Stimulated activated CD4-positive, alpha-beta T cell treated with anti-CD3 and anti-CD28 coated beads, Interleukin-12 subunit alpha, Interleukin-12 subunit beta, amount 100 ng/mL, for 48 hours (primary cell): Measurements from ENCODE around the gene TMTC3.

Experiments used
- DNase-seq, 3 donors: peaks; one replicate each; pipeline ENCODE4 v3.0.0-alpha.2; 2020; ENCODE audit warnings: low read depth in 2 of 3, low spot score in 1 of 3

The TMTC3 gene

DNA sequence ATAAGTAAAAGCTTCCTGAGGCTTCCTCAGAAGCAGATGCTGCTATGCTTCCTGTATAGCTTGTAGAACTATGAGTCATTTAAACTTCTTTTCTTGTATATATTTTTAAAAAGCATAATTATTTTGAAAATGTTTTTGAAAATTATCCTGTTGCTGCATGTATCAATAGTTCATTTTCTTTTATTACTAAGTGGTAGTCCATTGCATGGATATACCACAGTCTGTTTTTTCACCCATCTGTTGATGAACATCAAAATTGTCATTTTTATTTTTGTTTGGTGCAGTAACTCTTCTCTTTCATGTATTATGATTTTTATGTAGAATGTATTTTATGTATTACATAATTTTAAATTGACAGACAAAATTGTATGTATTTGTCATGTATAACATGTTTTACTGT, 81.4 kb downstream of the TMTC3 start:
- DNase-seq = no peak

DNA sequence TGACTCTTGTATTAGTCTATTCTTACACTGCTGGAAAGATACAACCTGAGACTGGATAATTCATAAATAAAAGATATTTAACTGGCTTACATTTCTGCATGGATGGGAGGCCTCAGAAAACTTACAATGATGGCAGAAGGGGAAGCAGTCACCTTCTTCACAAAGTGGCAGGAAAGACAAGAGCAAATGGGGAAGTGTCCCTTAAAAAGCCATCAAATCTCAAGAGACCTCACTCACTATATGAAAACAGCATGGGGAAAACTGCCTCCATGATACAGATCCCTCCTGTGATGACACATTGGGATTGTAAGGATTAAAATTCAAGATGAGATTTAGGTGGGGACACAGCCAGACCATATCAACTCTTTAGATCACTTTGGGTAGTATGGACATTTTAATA, 83.7 kb downstream of the TMTC3 start:
- no peak for DNase-seq

DNA sequence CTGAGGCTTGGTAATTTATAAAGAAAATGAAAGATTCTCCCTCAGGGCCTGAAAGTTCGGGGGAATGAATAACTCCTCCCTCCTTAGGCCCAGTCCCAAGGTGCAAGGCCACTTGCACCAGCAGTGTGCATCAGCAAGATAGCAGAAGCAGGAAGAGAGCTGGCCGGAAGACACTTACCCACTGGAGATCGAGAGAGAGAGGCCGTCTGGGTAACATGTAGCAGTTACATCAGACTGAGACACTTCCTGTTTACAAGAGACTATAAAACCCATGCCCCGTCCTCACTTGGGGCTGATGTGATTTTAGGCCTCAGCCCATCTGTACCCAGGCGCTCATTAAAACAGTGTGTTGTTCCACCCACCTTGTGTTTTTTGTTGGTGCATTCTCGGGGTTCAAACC, 85.2 kb downstream of the TMTC3 start:
- no peak for DNase-seq

DNA sequence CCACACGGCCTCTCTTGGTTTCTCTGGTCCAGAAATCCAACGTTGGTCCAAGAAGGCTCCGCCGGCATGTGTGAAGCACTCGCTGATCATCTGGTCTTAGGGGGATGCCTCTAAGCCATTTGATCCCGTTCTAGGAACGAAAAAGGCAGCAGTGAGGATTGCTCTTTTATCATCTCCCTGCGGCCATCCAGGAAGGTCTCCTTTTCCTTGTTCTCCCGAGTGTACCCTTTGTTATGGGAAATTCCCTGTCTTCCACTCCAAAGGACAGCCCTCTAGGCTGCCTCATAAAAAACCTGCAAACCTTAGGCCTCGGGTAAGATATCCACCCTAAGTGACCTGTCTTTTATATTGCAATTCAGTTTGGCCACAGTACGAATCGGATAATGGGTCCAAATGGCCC, 85.8 kb downstream of the TMTC3 start:
- DNase-seq = no peak

DNA sequence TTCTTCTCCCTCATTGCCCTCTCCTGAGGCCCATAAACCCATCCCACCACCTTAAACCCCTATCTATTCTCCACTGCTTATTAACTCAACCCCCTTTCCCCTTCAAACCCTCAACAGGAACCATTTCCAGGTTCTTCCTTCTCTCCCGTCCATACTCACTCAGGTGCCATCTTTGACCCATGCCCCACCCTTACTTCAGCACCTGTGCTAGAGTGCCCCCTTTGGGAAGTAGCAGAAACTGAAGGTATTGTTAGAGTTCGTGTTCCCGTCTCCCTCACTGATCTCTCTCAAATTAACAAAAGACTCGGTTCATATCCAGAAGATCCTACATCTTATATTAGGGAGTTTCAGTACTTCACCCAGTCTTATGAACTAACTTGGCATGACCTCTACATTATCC, 86.6 kb downstream of the TMTC3 start:
- no peak for DNase-seq

DNA sequence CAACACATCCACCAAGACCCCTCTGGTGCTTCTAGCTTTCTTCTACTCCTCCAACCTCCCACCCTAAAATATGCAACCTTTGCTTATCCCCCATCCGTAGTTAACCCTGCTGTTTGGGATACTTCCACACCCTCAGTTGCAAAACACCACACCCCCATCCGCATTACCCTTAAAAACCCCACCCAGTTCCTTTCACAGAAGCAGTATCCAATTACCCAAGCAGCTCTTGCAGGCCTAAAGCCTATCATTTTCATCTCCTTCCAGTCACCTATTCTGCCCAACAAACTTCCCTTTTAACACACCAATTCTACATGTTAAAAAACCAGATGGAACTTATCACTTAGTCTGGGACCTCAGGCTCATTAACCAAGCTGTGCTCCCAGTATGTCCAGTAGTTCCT, 88.2 kb downstream of the TMTC3 start:
- DNase-seq = no peak

DNA sequence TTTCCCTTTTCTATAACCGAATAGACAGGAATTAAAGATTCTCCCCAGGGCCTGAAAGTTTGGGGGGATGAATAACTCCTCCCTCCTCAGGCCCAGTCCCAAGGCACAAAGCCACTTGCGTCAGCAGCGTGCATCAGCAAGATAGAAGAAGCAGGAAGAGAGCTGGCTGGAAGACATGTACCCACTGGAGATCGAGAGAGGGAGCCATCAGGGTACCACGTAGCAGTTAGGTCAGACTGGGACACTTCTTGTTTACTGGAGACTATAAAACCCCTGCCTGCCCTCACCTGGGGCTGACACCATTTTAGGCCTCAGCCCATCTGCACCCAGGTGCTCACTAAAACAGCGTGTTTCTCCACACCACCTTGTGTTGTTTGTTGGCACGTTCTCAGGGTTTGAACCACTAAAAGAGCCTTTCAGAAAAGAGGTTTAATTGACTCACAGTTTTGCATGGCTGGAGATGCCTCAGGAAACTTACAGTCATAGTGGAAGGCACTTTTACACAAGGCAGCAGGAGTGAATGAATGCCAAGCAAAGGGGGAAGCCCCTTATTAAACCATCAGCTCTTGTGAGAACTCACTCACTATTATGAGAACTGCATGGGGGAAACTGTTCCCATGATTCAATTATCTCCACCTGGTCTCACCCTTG, 93.2 kb downstream of the TMTC3 start:
- DNase-seq = peak in 2 of 3 donors; percentile 6 to 13

DNA sequence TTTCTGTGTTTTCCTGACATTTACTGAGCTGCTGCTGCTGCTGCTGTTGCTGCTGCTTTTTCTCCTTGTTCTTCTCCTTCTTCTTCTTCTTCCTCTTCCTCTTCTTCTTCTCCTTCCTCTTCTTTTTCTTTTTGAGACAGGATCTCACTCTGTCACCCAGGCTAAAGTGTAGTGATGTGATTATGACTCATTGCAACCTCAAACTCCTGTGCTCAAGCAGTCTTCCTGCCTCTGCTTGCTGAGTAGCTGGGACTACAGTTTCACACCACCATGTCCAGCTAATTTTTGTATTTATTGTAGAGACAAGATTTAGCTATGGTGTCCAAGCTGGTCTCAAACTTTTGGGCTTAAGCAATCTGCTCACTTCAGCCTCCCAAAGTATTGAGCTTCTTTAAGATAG, 95.8 kb downstream of the TMTC3 start:
- no peak for DNase-seq

DNA sequence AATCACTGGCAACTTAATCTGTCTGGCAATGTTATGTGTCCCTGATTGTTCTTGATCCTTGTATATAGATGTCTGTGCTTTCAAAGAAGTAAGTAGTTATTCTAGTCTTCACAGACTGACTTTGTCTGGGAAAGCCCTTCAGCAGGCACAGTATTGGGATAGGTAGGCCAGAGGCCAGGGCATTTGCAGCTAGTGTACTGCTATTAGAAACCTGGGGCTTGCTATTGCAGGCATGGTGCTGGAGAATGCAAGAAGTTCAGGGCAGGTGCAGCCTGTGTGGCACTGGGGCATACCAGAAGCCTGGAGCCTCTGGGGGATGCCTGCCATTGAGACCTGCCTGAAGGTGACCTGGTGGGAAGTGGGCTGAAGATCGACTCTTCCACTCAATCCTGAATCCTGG, 96.3 kb downstream of the TMTC3 start:
- DNase-seq = no peak

DNA sequence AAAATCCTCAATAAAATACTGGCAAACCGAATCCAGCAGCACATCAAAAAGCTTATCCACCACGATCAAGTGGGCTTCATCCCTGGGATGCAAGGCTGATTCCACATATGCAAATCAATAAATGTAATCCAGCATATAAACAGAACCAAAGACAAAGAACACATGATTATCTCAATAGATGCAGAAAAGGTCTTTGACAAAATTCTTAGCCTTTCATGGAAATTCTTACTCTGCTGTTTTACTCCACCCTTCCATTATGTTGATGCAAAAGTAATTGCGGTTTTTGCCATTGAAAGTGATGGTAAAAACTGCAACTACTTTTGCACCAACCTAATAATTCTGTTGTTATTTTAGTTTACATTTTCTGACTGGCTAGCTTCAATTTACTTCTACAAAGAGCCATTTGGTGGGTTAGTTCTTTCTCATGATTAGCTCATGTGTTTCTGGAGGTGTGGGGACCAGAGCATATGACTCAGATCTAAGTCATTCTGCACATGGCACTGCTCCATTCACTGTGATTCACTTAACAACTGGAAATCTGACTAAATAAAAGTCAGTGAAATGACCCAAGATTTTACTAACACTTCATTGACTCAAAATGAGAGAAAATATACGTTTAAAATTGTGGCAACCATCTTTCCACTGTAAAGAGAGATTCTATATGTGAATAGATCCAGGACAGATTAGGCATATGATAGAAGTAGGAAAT, 99.9 kb downstream of the TMTC3 start:
- DNase-seq = no peak

DNA sequence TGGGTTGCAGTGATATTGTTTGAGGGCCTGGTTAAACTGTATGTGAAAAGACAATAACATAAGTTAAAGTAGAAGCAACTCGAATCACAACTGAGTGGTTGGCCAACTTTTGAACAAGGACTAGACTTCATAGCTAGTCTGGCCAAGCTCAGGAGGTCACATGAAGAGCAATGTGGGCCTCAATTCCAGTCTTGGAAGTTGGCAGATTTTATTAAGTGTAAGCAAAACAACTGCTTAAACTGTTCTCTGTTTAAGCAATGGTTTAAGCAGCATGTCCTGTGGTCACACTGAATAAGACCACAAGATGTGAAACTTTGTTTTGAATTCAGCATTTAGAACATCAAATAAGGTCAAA, 100.4 kb downstream of the TMTC3 start:
- no peak for DNase-seq

DNA sequence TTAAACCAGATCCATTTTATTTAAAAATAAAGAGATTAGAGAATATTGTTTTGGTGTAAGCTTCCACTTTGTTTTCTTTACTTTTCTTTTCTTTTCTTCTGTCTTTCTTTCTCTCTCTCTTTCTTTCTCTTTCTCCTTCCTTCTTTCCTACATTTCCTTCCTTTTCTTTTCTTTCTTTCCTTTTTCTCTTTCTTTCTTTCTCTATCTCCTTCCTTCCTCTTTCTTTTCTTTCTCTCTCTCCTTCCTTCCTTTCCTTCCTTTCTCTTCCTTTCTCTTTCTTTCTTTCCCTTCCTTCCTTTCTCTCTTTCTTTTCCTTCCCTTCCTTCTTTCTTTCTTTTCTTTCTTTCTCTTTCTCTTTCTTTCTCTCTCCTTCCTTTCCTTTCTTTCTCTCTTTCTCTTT, 100.8 kb downstream of the TMTC3 start:
- DNase-seq = no peak

DNA sequence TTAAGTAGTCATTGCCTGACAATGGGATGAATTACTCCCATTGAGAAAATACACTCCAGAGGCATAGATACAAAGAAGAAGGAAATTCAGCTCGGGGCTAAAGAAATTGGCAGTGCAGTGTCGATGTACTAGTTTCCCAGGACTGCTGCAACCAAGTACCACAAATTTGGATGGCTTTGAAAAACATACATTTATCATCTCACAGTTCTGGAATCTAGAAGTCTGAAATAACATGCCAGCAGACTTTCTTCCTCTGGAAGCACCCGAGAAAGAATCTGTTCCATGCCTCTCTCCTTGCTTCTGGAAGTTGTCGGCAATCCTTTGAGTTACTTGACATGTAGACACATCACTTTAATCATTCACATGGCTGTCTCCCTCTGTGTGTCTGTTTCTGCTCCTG, 101.9 kb downstream of the TMTC3 start:
- DNase-seq = no peak

DNA sequence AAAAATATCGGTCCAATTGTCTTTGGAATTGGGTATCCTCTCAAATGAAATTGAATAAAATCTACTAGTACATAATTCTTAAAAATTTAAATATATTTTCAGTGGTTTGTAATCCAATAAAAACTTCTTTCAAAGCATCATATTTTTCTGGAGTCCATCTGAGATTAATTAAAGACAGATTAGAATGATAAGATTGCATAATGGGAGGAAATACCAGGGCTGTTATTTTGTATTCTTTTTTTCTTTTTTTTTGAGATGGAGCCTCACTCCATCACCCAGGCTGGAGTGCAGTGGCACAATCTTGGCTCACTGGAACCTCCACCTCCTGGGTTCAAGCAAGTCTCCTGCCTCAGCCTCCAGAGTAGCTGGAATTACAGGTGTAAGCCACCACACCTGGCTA, 103.8 kb downstream of the TMTC3 start:
- no peak for DNase-seq

DNA sequence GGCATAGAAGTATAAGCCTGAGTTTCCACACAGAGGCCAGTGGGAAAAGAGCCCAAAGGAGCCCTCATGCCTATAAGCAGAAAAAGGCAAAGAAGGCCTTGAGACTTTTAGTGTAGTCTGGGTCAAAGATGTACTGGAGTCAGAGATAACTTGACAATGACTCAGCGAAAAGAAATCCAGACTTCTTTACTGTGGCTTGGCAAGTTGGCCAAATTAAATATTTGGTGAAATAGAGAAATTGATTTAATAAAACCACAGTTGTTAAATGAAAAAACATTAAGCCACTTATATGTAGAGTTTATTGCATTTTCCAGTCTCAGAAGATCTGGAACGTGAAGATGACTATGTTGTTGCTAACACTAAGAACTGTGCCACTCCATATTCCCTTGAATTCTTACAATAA, 105.1 kb downstream of the TMTC3 start:
- DNase-seq = no peak

DNA sequence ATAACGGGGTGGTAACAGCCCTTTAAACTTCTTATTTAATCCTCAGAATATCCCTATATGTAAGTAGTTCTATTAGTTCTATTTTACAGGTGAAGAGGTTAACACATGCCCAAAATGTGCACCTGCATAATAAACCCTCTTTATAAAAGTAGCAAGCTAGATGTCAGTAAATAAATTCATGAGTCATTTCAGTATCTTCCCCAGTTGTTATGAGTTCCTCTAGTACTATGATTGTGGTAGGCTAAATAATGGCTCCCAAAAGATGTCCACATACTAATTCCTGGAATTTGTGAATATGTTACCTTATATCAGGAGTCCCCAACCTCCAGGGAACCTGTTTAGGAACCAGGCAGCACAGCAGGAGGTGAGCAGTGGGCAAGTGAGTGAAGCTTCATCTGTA, 106.5 kb downstream of the TMTC3 start:
- DNase-seq = no peak
